Stimulated activated naive CD8-positive, alpha-beta T cell treated with anti-CD3 and anti-CD28 coated beads, Interleukin-15, Interleukin-2, amounts not matched to agents 100 U/mL and 50 U/mL, for 24 hours (primary cell): ENCODE results near the gene RNF133.
"Not testable (repeated sequence)": the region's sequence is repeated elsewhere in the genome, so short reads cannot be mapped to it uniquely, and the experiment has no call there.

Experiments used
- ATAC-seq: fragments of 150-1000 bp; cut with Tn5 transposase; one replicate; pipeline ENCODE4 v1.10.0; 2021
- DNase-seq: peaks from one replicate; pipeline ENCODE4 v3.0.0; 2021

RNF133 gene

GRCh38 chr7:122689346-122690109 is 9.4 kb downstream of the RNF133 start:
- DNase-seq: no peak

GRCh38 chr7:122688400-122688998 is 10.4 kb downstream of the RNF133 start:
- no peak for ATAC-seq
- no peak for DNase-seq

More at GRCh38 chr7:122689346-122690109, 9.4 kb downstream of the RNF133 start:
- no peak for ATAC-seq

GRCh38 chr7:122686360-122686878 is 12.5 kb downstream of the RNF133 start:
- DNase-seq: no peak
- no peak for ATAC-seq

GRCh38 chr7:122684504-122684903 is 14.4 kb downstream of the RNF133 start:
- no peak for DNase-seq
- ATAC-seq: no peak

GRCh38 chr7:122682815-122683550 is 15.9 kb downstream of the RNF133 start:
- no peak for ATAC-seq

DNA sequence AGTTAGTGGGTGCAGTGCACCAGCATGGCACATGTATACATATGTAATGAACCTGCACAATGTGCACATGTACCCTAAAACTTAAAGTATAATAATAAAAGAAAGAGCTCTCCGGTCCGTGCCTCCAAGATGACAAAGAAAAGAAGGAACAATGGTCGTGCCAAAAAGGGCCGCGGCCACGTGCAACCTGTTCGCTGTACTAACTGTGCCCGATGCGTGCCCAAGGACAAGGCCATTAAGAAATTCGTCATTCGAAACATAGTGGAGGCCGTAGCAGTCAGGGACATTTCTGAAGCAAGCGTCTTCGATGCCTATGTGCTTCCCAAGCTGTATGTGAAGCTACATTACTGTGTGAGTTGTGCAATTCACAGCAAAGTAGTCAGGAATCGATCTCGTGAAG is 17.7 kb downstream of the RNF133 start:
- ATAC-seq, DNase-seq: not testable (repeated sequence)

More at GRCh38 chr7:122682815-122683550, 15.9 kb downstream of the RNF133 start:
- no peak for DNase-seq

DNA sequence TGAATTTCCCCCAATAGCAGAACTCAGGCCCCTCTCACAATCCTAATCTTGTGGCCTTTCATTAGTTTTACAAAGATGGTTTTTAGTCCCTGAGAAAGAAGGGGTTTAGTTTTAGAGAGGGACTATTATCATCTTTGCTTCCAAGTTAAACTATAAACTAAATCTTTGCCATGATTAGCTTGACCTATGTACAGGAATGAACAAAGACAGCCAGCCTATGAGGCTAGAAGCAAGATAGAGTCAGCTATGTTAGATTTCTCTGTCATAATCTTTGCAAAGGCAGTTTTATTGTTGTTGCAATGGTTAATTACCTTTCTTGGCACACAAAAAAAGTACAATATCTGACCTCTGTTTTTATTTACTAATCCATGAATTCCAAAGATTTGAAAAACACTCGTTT is 19.1 kb downstream of the RNF133 start:
- DNase-seq (no peak), ATAC-seq (no peak)

GRCh38 chr7:122679269-122679709 is 19.6 kb downstream of the RNF133 start:
- not testable (repeated sequence) for ATAC-seq, DNase-seq

GRCh38 chr7:122677149-122677548 is 21.8 kb downstream of the RNF133 start:
- ATAC-seq (no peak), DNase-seq (no peak)

DNA sequence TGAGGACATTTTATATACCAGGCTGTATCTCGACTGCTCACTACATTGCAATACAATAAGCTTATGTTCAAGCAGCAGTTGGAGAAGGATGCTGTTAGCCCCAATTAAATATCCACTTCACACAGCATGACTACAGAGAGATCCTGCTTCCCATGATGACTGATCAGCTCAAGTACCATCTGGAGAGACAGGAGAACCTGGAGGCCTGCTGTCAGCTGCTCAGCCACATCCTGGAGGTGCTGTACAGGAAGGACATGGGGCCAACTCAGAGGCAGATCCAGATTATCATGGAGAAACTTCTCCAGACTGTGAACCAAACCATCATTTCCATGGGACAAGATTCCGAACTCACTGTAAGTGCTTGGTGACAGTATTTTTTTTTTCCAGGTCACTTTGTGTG is 22.5 kb downstream of the RNF133 start:
- no peak for ATAC-seq
- DNase-seq: no peak

DNA sequence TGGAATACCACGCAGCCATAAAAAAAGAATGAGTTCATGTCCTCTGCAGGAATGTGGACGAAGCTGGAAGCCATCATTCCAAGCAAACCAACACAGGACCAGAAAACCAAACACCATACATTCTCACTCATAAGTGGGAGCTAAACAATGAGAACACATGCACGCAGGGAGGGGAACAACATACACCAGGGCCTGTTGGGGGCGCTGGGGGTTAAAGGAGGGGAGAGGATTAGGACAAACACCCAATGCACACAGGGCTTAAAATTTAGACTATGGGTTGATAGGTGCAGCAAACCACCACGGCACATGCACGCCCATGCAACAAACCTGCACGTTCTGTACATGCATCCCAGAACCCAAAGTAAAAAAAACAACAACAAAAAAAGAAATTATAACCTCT is 23.3 kb downstream of the RNF133 start:
- ATAC-seq: no peak
- no peak for DNase-seq

DNA sequence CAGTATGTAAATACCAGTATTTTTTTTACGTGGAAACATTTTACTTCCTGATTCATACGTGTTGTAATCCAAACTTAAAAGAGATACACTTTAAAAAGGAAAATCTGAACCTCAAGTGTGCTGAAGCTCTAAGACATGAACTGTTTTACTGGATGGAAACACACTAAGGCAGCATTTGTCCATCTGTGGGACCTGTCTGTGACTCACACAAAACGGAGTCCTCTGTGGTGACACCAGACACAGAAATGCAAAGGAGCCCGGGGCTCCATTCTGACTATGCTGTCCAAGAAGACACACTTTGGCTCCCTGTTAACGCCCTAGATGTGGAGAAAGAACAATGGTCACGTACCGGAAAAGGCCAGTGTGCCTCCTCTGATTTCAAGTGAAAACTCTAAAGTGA is 23.9 kb downstream of the RNF133 start:
- ATAC-seq (no peak), DNase-seq (no peak)

DNA sequence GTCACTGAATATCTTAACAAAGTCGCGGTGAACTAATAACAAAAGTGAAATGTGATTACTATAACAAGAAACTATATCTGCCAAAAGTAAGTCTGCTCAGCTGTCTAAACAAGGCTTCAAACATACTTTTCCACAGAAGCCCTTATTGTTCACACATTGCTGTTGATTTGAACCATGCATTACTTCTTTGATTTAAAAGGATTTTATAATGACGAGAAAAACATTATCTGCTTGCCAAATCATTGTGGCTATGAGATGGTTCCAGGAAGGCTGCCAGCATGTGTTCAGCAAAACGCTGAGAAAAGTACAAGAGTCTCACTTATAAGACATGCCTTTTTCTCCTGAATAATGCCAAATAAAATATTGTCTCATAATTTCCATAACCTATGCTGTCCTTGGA is 24.4 kb downstream of the RNF133 start:
- ATAC-seq (no peak), DNase-seq (no peak)

- DNase-seq: no peak
- no peak for ATAC-seq
Observed at GRCh38 chr7:122673951-122674350, 25.0 kb downstream of the RNF133 start.

GRCh38 chr7:122672536-122672935 is 26.4 kb downstream of the RNF133 start:
- ATAC-seq (no peak), DNase-seq (no peak)

GRCh38 chr7:122663733-122664132 is 35.2 kb downstream of the RNF133 start:
- ATAC-seq (no peak), DNase-seq (no peak)

GRCh38 chr7:122658856-122659255 is 40.1 kb downstream of the RNF133 start:
- ATAC-seq: no peak

GRCh38 chr7:122653685-122654084 is 45.2 kb downstream of the RNF133 start:
- DNase-seq (no peak), ATAC-seq (no peak)

More at GRCh38 chr7:122658856-122659255, 40.1 kb downstream of the RNF133 start:
- DNase-seq: no peak

DNA sequence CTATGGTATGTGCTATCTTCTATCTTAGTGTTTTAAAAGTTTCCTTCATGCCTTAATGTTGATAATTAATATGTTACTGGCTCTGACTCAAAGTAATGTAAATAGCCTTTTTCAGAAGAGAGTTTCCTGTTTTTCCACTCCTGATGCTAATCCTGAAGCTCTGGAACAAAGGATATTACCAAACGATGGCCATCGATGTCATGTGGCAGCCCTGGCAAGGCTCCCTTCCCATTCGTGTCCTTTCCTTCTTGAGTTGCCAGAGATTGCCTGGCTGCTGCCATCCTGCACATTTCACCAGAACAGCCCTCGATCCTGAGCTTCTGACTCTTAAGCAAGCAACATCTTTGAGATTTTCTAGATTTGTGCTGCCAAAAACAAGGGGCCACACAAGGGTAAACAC is 46.0 kb downstream of the RNF133 start:
- DNase-seq (no peak), ATAC-seq (no peak)

GRCh38 chr7:122651451-122651850 is 47.5 kb downstream of the RNF133 start:
- DNase-seq (no peak), ATAC-seq (no peak)
